Left hindlimb (tissue), 1 donor: ENCODE data around the gene SHISA7.

Experiments
- DNase-seq: peaks from one replicate; pipeline ENCODE4 v3.0.0-alpha.2; 2018

Gene SHISA7

GRCh38 chr19:55482156-55482961 is 39.3 kb upstream of the SHISA7 start:
- DNase-seq = peak; percentile 39

GRCh38 chr19:55481794-55482155 is 38.7 kb upstream of the SHISA7 start:
- DNase-seq = peak; percentile 12

- DNase-seq = peak; percentile 35
Observed at GRCh38 chr19:55481148-55481793, 38.2 kb upstream of the SHISA7 start.

GRCh38 chr19:55479451-55480230 is 36.5 kb upstream of the SHISA7 start:
- DNase-seq = no peak

- no peak for DNase-seq
Observed at GRCh38 chr19:55479045-55479444, 35.9 kb upstream of the SHISA7 start.

- no peak for DNase-seq
Observed at GRCh38 chr19:55478364-55478763, 35.3 kb upstream of the SHISA7 start.

GRCh38 chr19:55477905-55478304 is 34.8 kb upstream of the SHISA7 start:
- DNase-seq = no peak

GRCh38 chr19:55476100-55476775 is 33.1 kb upstream of the SHISA7 start, which contains the start of gene ZNF628:
Gene ZNF628 (plus strand): TSS chr19:55476617. CDS start chr19:55479911, 3,294 bp downstream.
- DNase-seq = peak; percentile 99

GRCh38 chr19:55474269-55475265 is 31.5 kb upstream of the SHISA7 start:
- DNase-seq = peak; percentile 34

GRCh38 chr19:55473225-55474012 is 30.3 kb upstream of the SHISA7 start:
- no peak for DNase-seq

GRCh38 chr19:55472463-55472862 is 29.4 kb upstream of the SHISA7 start:
- no peak for DNase-seq

GRCh38 chr19:55471266-55471665 is 28.2 kb upstream of the SHISA7 start:
- peak; percentile 15 for DNase-seq

- DNase-seq = no peak
Observed at GRCh38 chr19:55468054-55468393, 24.9 kb upstream of the SHISA7 start.

GRCh38 chr19:55467236-55468053 is 24.3 kb upstream of the SHISA7 start:
- no peak for DNase-seq

- DNase-seq = no peak
Observed at GRCh38 chr19:55466241-55466614, 23.1 kb upstream of the SHISA7 start.

GRCh38 chr19:55465460-55466240 is 22.6 kb upstream of the SHISA7 start:
- DNase-seq = no peak

- no peak for DNase-seq
Observed at GRCh38 chr19:55464662-55465054, 21.6 kb upstream of the SHISA7 start, which contains the start of gene C19orf85. Gene C19orf85 (minus strand): TSS chr19:55464751. CDS start chr19:55464554, 197 bp downstream.

GRCh38 chr19:55464039-55464661 is 21.1 kb upstream of the SHISA7 start:
- no peak for DNase-seq
